Ishikawa (cell line): ENCODE measurements around the gene IMMP2L.

ENCODE experiments used
- CEBPB ChIP-seq: IDR thresholded peaks from 2 replicates; pipeline ENCODE4 v1.6.1; 2012
- CREB1 ChIP-seq: IDR thresholded peaks from 2 replicates; pipeline ENCODE4 v1.6.1; 2012; ENCODE audit warnings: low read depth
- EGR1 ChIP-seq: IDR thresholded peaks from 2 replicates; pipeline ENCODE4 v1.6.1; 2012
- EP300 ChIP-seq: IDR thresholded peaks from 2 replicates; pipeline ENCODE4 v1.6.1; 2012; ENCODE audit warnings: borderline replicate concordance
- FOXM1 ChIP-seq: IDR thresholded peaks from 2 replicates; pipeline ENCODE4 v1.6.1; 2012; ENCODE audit warnings: low read depth, borderline replicate concordance
- NFIC ChIP-seq: IDR thresholded peaks from 2 replicates; pipeline ENCODE4 v1.6.1; 2012
- RAD21 ChIP-seq: IDR thresholded peaks from 2 replicates; pipeline ENCODE4 v1.6.1; 2012; ENCODE audit warnings: low read depth
- TAF1 ChIP-seq: IDR thresholded peaks from 2 replicates; pipeline ENCODE4 v1.6.1; 2012; ENCODE audit warnings: low read depth, mild to moderate bottlenecking
- TCF12 ChIP-seq: IDR thresholded peaks from 2 replicates; pipeline ENCODE4 v1.6.1; 2012; ENCODE audit warnings: low read depth
- TEAD4 ChIP-seq: IDR thresholded peaks from 2 replicates; pipeline ENCODE4 v1.6.1; 2012
- YY1 ChIP-seq: IDR thresholded peaks from 2 replicates; pipeline ENCODE4 v1.6.1; 2012; ENCODE audit warnings: low read depth
- ZBTB7A ChIP-seq: IDR thresholded peaks from 2 replicates; pipeline ENCODE4 v1.6.1; 2012; ENCODE audit warnings: low read depth
- TF ChIP-seq, protein P1 (sequence below): IDR thresholded peaks from 2 replicates; pipeline ENCODE4 v1.6.1; 2012; ENCODE audit warnings: low read depth, mild to moderate bottlenecking
- TF ChIP-seq, protein P2 (sequence below): IDR thresholded peaks from 2 replicates; pipeline ENCODE4 v1.6.1; 2012
- TF ChIP-seq, protein P3 (sequence below): IDR thresholded peaks from 2 replicates; pipeline ENCODE4 v1.6.1; 2012

Gene IMMP2L

DNA sequence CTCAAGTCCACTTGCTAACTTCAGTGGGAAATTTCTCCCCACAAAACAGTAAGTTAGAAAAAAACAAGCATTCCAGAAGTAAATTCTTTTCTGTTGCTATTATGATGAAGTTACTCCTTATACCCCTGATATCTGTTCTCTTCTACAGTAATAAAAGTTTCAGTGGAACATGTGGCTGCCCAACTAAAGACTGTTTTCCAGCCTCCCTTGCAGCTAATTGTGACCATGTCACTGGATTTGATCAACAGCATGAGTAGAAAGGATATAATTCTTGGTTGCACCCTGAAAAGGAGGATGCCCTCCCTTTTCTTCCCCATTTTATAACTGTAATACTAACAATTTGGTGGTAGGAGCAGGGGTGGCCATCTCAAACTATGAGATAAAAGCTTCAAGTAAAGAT, 40.6 kb downstream of the IMMP2L start:
- TF ChIP-seq TEAD4 (no peak), FOXM1 (no peak), ZBTB7A (no peak), EP300 (no peak), EGR1 (no peak), TAF1 (no peak), TCF12 (no peak), RAD21 (no peak), CREB1 (no peak), NFIC (no peak), YY1 (no peak), CEBPB (no peak)
- TF ChIP-seq, protein P1, sequence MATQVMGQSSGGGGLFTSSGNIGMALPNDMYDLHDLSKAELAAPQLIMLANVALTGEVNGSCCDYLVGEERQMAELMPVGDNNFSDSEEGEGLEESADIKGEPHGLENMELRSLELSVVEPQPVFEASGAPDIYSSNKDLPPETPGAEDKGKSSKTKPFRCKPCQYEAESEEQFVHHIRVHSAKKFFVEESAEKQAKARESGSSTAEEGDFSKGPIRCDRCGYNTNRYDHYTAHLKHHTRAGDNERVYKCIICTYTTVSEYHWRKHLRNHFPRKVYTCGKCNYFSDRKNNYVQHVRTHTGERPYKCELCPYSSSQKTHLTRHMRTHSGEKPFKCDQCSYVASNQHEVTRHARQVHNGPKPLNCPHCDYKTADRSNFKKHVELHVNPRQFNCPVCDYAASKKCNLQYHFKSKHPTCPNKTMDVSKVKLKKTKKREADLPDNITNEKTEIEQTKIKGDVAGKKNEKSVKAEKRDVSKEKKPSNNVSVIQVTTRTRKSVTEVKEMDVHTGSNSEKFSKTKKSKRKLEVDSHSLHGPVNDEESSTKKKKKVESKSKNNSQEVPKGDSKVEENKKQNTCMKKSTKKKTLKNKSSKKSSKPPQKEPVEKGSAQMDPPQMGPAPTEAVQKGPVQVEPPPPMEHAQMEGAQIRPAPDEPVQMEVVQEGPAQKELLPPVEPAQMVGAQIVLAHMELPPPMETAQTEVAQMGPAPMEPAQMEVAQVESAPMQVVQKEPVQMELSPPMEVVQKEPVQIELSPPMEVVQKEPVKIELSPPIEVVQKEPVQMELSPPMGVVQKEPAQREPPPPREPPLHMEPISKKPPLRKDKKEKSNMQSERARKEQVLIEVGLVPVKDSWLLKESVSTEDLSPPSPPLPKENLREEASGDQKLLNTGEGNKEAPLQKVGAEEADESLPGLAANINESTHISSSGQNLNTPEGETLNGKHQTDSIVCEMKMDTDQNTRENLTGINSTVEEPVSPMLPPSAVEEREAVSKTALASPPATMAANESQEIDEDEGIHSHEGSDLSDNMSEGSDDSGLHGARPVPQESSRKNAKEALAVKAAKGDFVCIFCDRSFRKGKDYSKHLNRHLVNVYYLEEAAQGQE = no peak
- TF ChIP-seq, protein P2, sequence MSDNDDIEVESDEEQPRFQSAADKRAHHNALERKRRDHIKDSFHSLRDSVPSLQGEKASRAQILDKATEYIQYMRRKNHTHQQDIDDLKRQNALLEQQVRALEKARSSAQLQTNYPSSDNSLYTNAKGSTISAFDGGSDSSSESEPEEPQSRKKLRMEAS = no peak
- TF ChIP-seq, protein P3, sequence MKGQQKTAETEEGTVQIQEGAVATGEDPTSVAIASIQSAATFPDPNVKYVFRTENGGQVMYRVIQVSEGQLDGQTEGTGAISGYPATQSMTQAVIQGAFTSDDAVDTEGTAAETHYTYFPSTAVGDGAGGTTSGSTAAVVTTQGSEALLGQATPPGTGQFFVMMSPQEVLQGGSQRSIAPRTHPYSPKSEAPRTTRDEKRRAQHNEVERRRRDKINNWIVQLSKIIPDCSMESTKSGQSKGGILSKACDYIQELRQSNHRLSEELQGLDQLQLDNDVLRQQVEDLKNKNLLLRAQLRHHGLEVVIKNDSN = no peak

DNA sequence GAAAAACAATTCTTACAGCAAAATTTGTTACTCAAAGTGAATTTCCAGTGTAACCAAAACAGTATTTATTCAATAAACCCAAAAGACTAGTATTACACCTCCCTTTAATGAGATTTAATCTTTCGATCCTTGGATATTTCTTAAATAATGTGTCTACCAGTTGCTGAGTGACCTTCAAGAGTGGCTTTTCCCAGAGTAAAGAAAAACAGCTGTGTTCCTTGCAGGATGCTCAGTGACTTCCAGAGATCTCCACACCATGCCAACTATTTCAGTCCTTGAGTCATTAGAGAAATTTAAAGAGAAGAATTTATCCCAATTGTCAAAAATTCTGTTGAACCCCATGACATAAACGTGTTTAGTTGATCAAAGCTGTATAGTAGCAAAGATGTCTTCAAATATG, 44.0 kb downstream of the IMMP2L start:
- no peak for TF ChIP-seq CEBPB
- TF ChIP-seq, protein P2 = no peak
- TF ChIP-seq, protein P1 = no peak
- TF ChIP-seq TEAD4 = no peak

DNA sequence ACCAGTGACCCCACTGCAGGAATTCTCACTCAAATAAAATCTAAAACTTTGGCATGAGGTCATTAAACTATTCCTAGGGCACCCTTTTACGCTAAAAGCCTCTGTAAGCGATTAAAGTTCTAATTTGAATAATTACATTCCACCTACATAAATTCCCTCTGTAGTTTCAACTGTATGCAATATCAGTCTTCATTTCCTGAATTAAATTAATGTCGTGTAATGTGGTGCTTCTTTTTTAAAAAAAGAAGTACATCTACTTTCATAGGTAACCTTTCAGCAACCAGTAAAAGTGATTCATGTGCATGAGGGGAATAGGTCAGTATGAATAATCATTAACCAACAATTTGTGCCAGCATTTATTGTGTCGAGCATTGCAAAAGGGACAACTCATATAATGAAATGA, 44.7 kb downstream of the IMMP2L start:
- TF ChIP-seq FOXM1 = no peak
- no peak for TF ChIP-seq EP300

DNA sequence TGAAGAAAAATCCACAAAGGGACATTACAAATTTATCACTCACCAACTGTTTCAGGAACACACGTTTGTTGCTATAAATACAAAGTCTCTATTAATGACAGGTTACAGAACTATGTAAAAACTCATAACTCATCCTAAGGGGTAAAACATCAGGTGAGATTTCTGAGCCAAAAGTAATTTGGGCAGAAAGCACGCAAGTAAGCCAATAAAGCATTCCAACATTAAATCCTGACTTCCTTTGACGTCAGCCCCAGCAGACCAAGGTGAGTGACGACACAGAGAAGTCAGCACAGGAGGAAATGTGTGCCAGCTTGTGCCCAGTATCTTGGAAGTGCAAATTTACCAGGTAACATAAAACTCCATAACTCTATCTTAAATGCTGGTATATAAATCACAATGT, 45.7 kb downstream of the IMMP2L start:
- TF ChIP-seq NFIC = no peak
- TF ChIP-seq CREB1 = no peak
- TF ChIP-seq TCF12 = no peak
- no peak for TF ChIP-seq TEAD4

DNA sequence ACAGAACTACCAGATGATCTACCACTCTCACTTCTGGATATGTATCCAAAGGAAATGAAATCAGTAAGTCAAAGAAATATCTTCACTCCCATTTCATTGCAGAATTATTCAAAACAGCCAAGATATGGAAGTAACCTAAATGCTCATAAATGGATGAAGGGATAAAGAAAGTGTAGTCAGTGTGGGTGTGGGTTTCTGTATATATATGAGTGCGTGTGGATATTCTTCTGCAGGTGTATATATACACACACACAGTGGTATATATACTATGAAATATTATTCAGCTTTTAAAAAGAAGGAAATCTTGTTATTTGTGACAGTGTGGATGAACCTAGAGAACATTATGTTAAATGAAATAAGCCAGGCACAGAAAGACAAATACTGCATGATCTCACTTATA, 48.7 kb downstream of the IMMP2L start:
- TF ChIP-seq EGR1 (no peak), FOXM1 (no peak)
- TF ChIP-seq, protein P1 = no peak

DNA sequence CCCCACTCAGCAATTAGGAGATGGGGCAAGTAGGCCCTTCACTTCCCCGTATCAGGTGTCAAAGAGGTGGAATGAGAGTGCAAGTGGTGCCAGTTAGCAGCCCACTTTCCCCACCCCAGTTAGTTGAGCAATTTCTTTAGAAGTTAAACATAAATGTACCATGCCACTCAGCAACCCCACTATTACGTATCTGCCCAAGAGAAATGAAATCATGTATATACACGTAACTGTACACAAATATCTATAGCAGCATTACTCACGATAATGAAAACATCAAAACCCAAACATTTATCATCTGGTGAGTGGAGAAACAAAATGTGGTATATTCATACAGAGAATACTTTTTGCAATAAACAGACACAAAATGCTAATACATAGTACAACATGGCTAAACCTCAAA, 50.4 kb downstream of the IMMP2L start:
- TF ChIP-seq ZBTB7A (no peak), EGR1 (no peak), YY1 (no peak), CEBPB (no peak), EP300 (no peak), TCF12 (no peak), NFIC (no peak), TAF1 (no peak), RAD21 (no peak), FOXM1 (no peak), CREB1 (no peak), TEAD4 (no peak)
- TF ChIP-seq, protein P3 = no peak
- TF ChIP-seq, protein P2 = no peak
- TF ChIP-seq, protein P1 = no peak
